Measurements from ENCODE around the gene FAT3.
A peak's percentile ranks its signal among the peaks of the same experiment; 100 is the strongest.

The FAT3 gene

GRCh38 chr11:92224407-92225124 is at the start of gene FAT3:
Gene FAT3 (plus strand): TSS chr11:92224818. CDS start chr11:92352113, 127,295 bp downstream.
- DNase-seq = peak; percentile 19 to 87 (median 62)
- intact Hi-C loops (cut with DNase I) = no loop called here

- intact Hi-C loops (cut with DNase I) = no loop called here
- DNase-seq = no peak
Measured at GRCh38 chr11:92179017-92179670, 45.5 kb upstream of the FAT3 start.

GRCh38 chr11:92180226-92180625 is 44.4 kb upstream of the FAT3 start:
- no peak for DNase-seq
- intact Hi-C loops (cut with DNase I) = no loop called here

- no peak for DNase-seq
- intact Hi-C loops (cut with DNase I) = no loop called here
Measured at GRCh38 chr11:92180664-92181251, 43.9 kb upstream of the FAT3 start.

GRCh38 chr11:92190535-92191206 is 33.9 kb upstream of the FAT3 start:
- intact Hi-C loops (cut with DNase I) = no loop called here
- no peak for DNase-seq

- DNase-seq = peak in 13 of 42 donors; percentile 3 to 75 (median 26)
- intact Hi-C loops (cut with DNase I) = no loop called here
Measured at GRCh38 chr11:92192141-92192540, 32.5 kb upstream of the FAT3 start.

- intact Hi-C loops (cut with DNase I) = no loop called here
Measured at GRCh38 chr11:92198268-92198667, 26.4 kb upstream of the FAT3 start.

GRCh38 chr11:92199991-92200390 is 24.6 kb upstream of the FAT3 start:
- DNase-seq = no peak
- intact Hi-C loops (cut with DNase I) = no loop called here

More at GRCh38 chr11:92198268-92198667, 26.4 kb upstream of the FAT3 start:
- DNase-seq = no peak

- intact Hi-C loops (cut with DNase I) = no loop called here
Measured at GRCh38 chr11:92204731-92205130, 19.9 kb upstream of the FAT3 start.

GRCh38 chr11:92206441-92206840 is 18.2 kb upstream of the FAT3 start:
- intact Hi-C loops (cut with DNase I) = no loop called here
- no peak for DNase-seq

More at GRCh38 chr11:92204731-92205130, 19.9 kb upstream of the FAT3 start:
- peak in 2 of 42 donors; percentile 7 to 60 for DNase-seq

- DNase-seq = peak in 41 of 42 donors; percentile 16 to 86 (median 54)
- intact Hi-C loops (cut with DNase I) = no loop called here
Measured at GRCh38 chr11:92211576-92212167, 12.9 kb upstream of the FAT3 start.

- intact Hi-C loops (cut with DNase I) = no loop called here
- no peak for DNase-seq
Measured at GRCh38 chr11:92212530-92212929, 12.1 kb upstream of the FAT3 start.

GRCh38 chr11:92216789-92217188 is 7.8 kb upstream of the FAT3 start:
- no peak for DNase-seq
- intact Hi-C loops (cut with DNase I) = no loop called here

GRCh38 chr11:92219476-92219875 is 5.1 kb upstream of the FAT3 start:
- intact Hi-C loops (cut with DNase I) = no loop called here
- no peak for DNase-seq

- intact Hi-C loops (cut with DNase I) = no loop called here
Measured at GRCh38 chr11:92222701-92223100, 1.9 kb upstream of the FAT3 start.

GRCh38 chr11:92224054-92224406 is 588 bp upstream of the FAT3 start:
- intact Hi-C loops (cut with DNase I) = no loop called here
- DNase-seq = no peak

More at GRCh38 chr11:92222701-92223100, 1.9 kb upstream of the FAT3 start:
- DNase-seq = no peak

- intact Hi-C loops (cut with DNase I) = no loop called here
- peak in 35 of 42 donors; percentile 8 to 75 (median 44) for DNase-seq
Measured at GRCh38 chr11:92225125-92225567, 528 bp downstream of the FAT3 start.

GRCh38 chr11:92225568-92226330 is 1.1 kb downstream of the FAT3 start:
- intact Hi-C loops (cut with DNase I) = no loop called here
- DNase-seq = peak; percentile 22 to 87 (median 63)
